MG63 (cell line): ENCODE results near the gene DHRS7B. TPM values are rescaled to one million over a fixed set of nuclear protein-coding genes. Genes with fewer than 3 reads are reported as not detected.
"Not testable (repeated sequence)": the region's sequence is repeated elsewhere in the genome, so short reads cannot be mapped to it uniquely, and the experiment has no call there.

Experiments used
- DNase-seq: peaks from one replicate; pipeline ENCODE4 v3.0.0-alpha.2; 2020
- H3K27me3 ChIP-seq: fragments of 250-450 bp; sonication (Bioruptor Pico); 2 replicates; pipeline ENCODE4 v1.5.1; 2020; ENCODE audit warnings: mild to moderate bottlenecking, moderate library complexity
- H3K36me3 ChIP-seq: fragments of 250-450 bp; sonication (Bioruptor Pico); 2 replicates; pipeline ENCODE4 v1.5.1; 2020; ENCODE audit warnings: mild to moderate bottlenecking, moderate library complexity
- H3K4me3 ChIP-seq: fragments of 250-450 bp; sonication (Bioruptor Pico); 2 replicates; pipeline ENCODE4 v1.5.1; 2020; ENCODE audit warnings: mild to moderate bottlenecking, moderate library complexity
- H3K9me3 ChIP-seq: fragments of 250-450 bp; sonication (Bioruptor Pico); 2 replicates; pipeline ENCODE4 v1.5.1; 2020; ENCODE audit warnings: mild to moderate bottlenecking, moderate library complexity
- total RNA-seq: library from RNA; depleted of rRNA; stranded (reverse); fragments of >200 nt; shearing (Covaris generic); gene quantifications from 2 replicates; pipeline ENCODE4 v1.2.3, GENCODE V29; 2014; ENCODE audit warnings: low replicate concordance

DHRS7B gene
- total RNA-seq, 1 experiment from 2014 or later, result 16.5 TPM

DNA sequence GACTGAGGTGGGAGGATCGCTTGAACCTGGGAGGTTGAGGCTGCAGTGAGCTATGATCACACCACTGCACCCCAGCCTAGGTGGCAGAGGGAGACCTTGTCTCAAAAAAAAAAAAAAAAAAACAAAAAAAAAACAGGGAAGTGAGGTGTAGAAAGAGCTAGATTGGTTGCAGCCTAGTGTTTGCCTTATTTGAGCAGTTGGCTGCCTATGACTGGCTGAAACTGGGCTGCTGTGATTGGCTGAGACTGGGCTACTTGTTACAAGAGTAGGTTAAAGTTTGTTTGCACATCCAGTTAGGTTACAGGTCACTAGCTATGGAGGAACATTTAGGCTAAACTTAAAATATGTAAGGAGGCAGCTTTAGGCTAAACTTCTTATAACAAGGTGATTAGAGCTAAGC lies 5.7 kb downstream of the DHRS7B start:
- no peaks in the 10 kb centered on the region for H3K36me3 ChIP-seq
- H3K27me3 ChIP-seq, result no peaks in the 10 kb centered on the region
- H3K9me3 ChIP-seq, result no peaks in the 10 kb centered on the region
- DNase-seq, result no peak
- H3K4me3 ChIP-seq, result no peak overlapping the region

DNA sequence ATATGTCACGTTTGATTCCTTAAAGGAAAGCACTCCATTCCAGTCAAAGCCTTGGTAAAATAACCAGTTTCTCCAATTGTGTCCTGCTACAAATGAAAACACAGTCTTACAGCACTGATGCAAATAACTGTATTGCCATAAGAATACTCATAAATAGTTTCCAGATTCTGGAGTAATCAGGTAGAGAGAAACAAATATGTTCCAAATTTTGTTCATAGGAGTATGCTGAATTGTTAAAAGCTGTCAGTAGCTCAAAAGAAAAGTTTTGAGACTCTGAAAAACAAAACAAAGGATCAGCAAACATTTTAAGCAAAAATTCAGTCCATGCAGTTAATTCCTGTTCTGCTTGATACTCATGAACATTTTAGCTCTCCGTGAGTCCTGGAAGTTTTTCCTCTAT lies 7.8 kb downstream of the DHRS7B start:
- no peak overlapping the region for H3K4me3 ChIP-seq
- H3K36me3 ChIP-seq, result no peaks in the 10 kb centered on the region
- H3K9me3 ChIP-seq, result 0 out of 2 replicates have a peak, but pooled peaks cover 2% of the 10 kb centered on the region
- no peak for DNase-seq
- no peaks in the 10 kb centered on the region for H3K27me3 ChIP-seq

DNA sequence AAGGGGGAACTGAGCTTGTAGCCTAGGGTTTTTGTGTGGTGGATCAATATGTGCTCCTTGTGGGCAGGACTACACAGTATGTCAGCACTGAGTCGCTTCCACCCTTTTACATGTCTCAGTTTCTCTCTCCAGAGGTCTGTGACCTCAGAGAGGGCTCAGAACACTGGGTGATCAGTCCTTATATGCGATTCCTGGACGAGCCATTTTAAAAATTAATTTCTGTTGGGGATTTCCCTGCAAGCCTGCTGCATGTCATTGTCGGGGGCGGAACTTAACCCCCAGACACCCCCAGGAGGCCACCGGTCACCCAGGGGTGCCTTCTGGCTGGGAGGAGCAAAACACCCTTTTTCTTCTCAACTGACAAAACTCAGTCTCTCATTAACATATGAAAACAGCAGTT lies 14.1 kb downstream of the DHRS7B start:
- H3K36me3 ChIP-seq, result no peaks in the 10 kb centered on the region
- H3K4me3 ChIP-seq, result no peak overlapping the region
- 0 out of 2 replicates have a peak, but pooled peaks cover 2% of the 10 kb centered on the region for H3K9me3 ChIP-seq
- DNase-seq, result no peak
- no peaks in the 10 kb centered on the region for H3K27me3 ChIP-seq

DNA sequence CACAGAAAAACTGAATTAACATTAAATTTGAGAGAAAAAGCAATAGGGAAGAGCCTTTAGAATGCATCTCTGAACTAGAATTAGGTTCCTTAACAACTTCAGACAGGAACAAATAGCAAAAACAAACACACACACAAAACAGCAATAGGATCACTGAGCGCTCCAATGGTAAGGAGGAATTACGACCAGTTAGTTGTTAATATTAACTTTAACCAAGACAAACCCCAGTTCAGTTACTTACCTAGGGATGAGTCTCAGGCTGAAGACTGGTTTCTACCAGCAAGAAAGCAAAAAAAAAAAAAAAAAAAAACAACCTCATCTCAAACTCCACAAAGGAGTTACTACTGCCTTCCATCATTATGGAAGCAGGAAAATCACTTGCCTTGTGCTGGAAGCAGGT lies 14.6 kb downstream of the DHRS7B start:
- Histone ChIP-seq H3K9me3 (0 out of 2 replicates have a peak, but pooled peaks cover 2% of the 10 kb centered on the region), H3K27me3 (no peaks in the 10 kb centered on the region), H3K4me3 (no peak overlapping the region), H3K36me3 (no peaks in the 10 kb centered on the region)
- no peak for DNase-seq

DNA sequence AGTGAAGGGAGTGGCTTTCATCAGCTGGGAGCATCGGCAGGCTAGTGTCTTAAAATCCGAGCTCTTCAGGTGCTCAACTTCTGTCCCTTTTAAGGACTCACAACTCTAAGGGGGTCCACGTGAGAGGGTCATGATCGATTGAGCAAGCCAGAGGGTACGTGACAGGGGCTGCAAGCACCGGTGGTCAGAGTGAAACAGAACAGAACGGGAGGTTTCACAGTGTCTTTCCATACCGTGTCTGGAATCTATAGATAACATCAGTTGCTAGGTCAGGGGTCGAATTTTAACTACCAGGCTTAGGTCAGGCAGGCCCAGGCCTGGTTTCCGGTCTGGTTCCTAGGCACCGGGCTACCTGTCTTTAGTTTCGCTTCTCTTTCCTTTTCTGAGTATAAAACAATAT lies 15.3 kb downstream of the DHRS7B start:
- not testable (repeated sequence) for H3K4me3 ChIP-seq, DNase-seq, H3K36me3 ChIP-seq, H3K27me3 ChIP-seq, H3K9me3 ChIP-seq

DNA sequence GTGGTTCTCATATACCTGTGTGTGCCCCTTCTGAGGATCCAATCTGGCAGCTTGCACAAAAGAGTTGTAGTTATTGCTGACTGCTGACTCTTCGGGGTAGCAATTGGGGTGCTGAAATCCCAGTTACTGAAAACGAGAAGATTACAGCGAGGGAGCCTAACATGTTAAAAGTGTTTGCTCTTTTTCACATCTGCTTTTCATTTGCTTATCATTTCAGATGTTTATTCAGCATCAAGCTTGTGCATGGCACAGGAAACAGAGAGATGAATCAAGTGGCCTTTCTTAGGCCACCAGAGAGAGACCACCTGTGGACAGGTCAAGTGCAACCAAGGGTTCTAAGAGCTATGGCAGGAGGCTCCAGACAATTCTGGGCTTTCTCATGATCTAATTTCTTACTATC lies 16.9 kb downstream of the DHRS7B start:
- DNase-seq, result no peak
- no peaks in the 10 kb centered on the region for H3K36me3 ChIP-seq
- H3K4me3 ChIP-seq, result no peak overlapping the region
- no peaks in the 10 kb centered on the region for H3K27me3 ChIP-seq
- no peaks in the 10 kb centered on the region for H3K9me3 ChIP-seq

DNA sequence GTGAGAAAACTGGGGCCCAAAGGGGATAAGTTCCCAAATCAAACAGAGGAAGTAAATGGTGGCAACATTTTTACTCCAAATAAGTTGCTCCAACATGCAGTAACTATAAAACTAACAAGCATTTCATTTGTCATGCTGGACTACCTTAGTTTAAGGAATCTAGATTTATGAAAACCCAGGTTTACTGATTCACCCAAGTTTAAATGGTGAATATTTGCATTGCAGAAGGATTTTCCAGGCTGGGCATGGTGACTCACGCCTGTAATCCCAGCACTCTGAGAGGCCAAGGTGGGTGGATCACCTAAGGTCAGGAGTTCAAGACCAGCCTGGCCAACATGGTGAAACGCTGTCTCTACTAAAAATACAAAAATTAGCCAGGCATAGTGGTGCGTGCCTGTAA lies 17.5 kb downstream of the DHRS7B start:
- DNase-seq, result not testable (repeated sequence)

DNA sequence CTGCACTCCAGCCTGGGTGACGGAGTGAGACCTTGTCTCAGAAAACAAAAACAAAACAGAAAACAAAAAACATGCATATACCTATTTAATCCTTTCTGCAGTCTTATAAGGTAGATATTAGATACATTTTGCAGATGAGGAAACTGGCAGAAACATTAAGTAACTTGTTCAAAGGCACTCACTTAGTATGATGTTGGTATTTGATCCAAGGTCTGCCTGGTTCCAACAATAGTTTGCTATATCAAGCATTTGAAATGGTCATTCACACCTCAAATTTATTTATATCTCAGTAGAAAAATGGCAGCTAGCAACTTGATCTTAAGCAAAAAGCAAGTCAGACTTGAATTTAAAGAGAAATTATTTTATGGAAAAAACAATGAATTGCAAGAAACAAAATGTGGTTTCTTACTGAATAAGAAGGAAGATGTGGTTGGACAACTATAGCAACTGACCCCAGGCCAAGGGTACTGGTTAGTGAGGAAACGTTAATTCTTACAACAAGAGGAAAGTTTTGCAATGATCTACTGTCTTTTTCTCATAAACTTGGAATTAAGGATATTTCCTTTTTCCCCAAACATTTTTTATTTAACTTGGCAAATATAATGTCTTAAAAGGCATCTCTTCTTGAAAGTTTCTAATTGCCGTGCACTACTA lies 19.7 kb downstream of the DHRS7B start:
- no peaks in the 10 kb centered on the region for H3K36me3 ChIP-seq
- no peak for DNase-seq

More for the DNA sequence above, 17.5 kb downstream of the DHRS7B start:
- H3K4me3 ChIP-seq, H3K27me3 ChIP-seq, H3K36me3 ChIP-seq, H3K9me3 ChIP-seq: not testable (repeated sequence)

DNA sequence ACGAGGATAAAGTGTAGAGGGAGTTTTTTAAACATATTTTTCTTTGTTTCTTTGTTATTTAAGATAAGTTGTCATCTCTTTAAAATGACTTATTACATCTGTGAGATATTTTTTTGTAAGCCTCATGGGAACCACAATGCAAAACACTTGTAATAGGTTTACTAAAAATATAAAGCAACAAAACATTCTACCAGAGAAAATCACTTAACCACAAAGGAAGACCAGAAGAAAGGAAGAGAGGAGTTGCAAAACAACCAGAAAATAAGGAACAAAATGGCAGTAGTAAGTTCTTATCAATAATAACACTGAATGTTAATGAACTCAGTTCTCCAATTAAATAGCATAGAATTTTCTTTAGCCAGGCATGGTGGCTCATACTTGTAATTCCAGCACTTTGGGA lies 22.9 kb downstream of the DHRS7B start:
- Histone ChIP-seq H3K9me3 (no peaks in the 10 kb centered on the region), H3K4me3 (no peak overlapping the region), H3K27me3 (no peaks in the 10 kb centered on the region), H3K36me3 (no peaks in the 10 kb centered on the region)
- no peak for DNase-seq

More for the DNA sequence above, 19.7 kb downstream of the DHRS7B start:
- no peaks in the 10 kb centered on the region for H3K27me3 ChIP-seq
- H3K4me3 ChIP-seq, result no peak overlapping the region
- H3K9me3 ChIP-seq, result no peaks in the 10 kb centered on the region

DNA sequence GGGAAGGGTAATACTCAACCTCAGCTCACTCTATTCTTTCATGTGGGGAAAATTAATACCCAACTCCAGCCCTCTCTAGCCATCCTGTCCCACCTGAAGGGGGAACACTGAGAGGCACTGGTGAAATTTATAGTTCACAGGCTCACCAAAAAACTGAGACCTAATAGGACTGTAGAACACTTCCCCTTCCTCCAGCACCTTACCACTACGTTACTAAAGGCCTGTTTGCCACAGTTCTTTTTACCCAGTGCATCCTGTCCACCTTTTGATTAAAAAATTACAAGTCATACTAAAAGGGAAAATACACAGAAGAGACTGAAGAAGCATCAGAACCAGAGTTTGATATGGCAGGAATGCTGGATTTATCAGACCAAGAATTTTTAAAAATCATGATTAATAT lies 26.0 kb downstream of the DHRS7B start:
- H3K4me3 ChIP-seq, result no peak overlapping the region
- no peaks in the 10 kb centered on the region for H3K9me3 ChIP-seq
- no peak for DNase-seq
- H3K27me3 ChIP-seq, result no peaks in the 10 kb centered on the region
- no peaks in the 10 kb centered on the region for H3K36me3 ChIP-seq

DNA sequence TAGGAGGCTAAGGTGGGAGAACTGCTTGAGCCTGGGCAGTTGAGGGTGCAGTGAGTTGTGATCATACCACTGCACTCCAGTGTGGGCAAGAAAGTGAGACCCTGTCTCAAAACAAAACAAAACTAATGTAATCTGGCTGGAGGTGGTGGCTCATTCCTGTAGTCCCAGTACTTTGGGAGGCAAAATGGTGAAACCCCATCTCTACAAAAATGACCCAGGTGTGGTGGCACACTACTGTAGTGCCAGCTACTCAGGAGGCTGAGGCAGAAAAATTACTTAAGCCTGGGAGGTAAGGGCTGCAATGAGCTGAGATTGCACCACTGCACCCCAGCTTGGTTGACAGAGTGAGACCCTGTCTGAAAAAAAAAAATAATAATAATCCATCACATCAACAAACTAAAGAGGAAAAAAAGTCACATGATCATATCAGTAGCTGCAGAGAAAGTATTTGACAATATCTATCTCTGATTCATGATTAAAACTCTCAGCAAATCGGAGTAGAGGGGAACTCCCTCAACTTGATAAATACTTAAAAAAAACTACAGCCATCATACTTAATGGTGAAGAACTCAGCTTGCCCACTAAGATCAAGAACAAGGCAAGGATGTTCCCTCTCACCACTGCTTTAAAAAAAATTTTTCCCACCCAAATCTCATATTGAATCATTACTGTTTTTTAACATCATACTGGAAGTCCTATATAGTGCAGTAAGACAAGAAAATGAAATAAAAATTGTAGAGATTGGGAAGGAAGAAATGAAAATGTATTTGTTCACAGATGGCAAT lies 31.0 kb downstream of the DHRS7B start:
- Histone ChIP-seq H3K4me3 (no peak overlapping the region), H3K36me3 (no peaks in the 10 kb centered on the region), H3K9me3 (no peaks in the 10 kb centered on the region), H3K27me3 (no peaks in the 10 kb centered on the region)
- no peak for DNase-seq

DNA sequence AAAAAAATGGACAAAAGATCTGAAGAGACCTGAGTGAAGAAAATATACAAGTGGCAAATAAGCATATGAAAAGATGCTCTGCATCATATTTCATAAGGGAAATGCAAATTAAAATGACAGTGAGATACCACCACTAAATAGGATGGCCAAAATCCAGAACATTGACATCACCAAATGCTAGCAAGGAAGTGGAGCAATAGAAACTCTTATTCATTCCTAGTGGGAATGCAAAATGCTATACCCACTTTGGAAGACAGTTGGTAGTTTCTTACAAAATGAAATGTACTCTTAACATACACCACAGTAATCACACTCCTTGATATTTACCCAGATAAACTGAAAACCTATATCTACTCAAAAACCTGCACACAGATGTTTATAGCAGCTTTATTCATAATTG lies 33.6 kb downstream of the DHRS7B start:
- no peaks in the 10 kb centered on the region for H3K9me3 ChIP-seq
- no peaks in the 10 kb centered on the region for H3K36me3 ChIP-seq
- H3K27me3 ChIP-seq, result no peaks in the 10 kb centered on the region
- no peak overlapping the region for H3K4me3 ChIP-seq
- no peak for DNase-seq

DNA sequence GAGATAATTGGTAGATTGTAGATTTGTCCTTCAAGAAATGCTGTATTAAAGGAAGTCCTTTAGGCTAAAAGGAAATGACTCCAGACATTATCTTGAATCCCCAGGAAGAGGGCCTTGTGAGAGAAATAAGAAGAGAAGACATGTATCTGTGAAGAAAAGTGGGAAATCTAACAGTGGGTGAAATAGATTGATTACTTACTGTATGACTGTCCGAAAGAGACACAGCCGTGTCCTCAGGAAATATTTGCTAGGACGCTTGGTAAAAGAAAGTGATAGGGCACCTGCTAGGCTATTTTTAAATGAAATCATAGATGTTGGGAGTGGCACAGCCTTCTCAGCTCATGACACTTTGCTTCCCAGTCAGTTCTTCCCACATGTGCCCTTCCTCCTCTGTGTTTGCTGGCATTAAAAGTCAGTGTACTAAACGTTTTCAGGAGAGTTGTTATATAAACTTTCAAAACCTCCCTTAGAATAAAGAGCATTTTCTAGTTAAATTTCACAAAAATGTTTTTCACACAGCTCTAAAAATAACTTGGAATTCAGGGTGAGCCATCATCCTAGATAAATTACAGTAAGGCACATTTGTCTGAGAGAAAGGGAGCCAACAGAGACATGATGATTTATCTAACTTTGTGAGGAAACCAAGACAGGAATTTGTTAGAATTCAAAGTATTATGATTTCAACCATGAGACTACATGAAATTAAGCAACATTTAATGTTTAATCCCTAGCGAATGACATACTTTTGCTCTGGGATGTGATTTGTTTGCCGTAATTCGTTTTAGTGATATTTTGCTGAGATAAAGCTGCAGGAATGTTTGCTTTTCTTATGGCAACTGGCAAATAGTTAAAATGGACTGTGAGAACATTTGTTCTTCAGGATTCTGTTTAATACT lies 35.0 kb downstream of the DHRS7B start:
- Histone ChIP-seq H3K9me3 (no peaks in the 10 kb centered on the region), H3K4me3 (no peak overlapping the region), H3K36me3 (no peaks in the 10 kb centered on the region), H3K27me3 (no peaks in the 10 kb centered on the region)
- no peak for DNase-seq

DNA sequence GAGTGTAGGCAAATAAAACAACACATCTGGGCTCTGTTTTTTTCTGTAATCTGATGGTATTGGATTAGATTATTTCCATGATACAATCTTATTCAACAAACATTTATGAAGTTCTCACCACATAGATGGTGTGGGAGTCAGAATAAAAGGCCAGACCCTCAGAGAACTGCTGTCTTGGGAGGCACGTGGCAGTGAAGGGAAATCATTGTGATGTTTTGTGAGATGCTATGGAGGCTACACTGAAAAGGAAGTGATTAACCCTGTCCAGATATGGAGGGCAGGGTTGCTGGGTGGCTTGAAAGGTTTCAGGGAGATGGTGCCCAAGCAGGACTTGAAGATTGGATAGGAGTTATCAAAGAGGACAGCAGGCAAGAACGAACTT lies 35.6 kb downstream of the DHRS7B start:
- H3K27me3 ChIP-seq, result no peaks in the 10 kb centered on the region
- H3K4me3 ChIP-seq, result no peak overlapping the region
- DNase-seq, result no peak
- H3K36me3 ChIP-seq, result no peaks in the 10 kb centered on the region
- no peaks in the 10 kb centered on the region for H3K9me3 ChIP-seq

DNA sequence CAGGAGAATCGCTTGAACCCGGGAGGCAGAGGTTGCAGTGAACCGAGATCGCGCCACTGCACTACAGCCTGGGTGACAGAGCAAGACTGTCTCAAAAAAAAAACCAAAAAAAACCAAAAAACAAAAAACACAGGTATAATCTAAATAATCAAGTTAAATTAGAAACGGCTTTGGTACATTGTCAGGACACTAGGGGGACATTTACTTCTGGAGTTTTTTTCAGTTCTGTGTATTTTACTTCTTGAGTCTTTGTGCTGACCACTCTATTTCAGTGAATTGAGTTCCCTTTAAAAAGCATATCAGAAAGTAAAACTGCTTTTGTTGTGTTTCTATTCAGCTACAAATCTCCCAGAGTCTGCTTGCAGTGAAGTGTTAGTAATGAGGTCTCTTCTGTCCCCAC lies 36.3 kb downstream of the DHRS7B start:
- no peaks in the 10 kb centered on the region for H3K27me3 ChIP-seq
- DNase-seq, result no peak
- no peak overlapping the region for H3K4me3 ChIP-seq
- H3K9me3 ChIP-seq, result no peaks in the 10 kb centered on the region
- H3K36me3 ChIP-seq, result no peaks in the 10 kb centered on the region

DNA sequence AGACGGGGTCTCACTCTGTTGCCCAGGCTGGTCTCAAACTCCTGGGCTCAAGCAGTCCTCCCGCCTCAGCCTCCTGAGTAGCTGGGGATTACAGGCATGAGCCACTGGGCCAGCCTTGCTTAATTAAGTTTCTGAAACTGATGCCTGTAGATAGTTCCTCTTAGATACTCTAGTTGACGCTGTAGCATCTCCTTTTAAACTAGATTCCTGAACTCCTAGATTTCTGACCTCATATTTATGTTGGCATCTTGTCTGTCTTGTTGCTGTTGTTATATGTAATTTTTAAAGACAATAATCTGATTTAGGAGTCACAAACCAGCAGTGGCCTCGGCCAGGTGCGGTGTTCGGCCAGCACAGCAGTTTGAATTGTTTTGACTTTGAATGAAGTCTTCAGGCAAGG lies 37.5 kb downstream of the DHRS7B start:
- H3K36me3 ChIP-seq, result no peaks in the 10 kb centered on the region
- H3K4me3 ChIP-seq, result no peak overlapping the region
- no peaks in the 10 kb centered on the region for H3K9me3 ChIP-seq
- no peak for DNase-seq
- H3K27me3 ChIP-seq, result no peaks in the 10 kb centered on the region

DNA sequence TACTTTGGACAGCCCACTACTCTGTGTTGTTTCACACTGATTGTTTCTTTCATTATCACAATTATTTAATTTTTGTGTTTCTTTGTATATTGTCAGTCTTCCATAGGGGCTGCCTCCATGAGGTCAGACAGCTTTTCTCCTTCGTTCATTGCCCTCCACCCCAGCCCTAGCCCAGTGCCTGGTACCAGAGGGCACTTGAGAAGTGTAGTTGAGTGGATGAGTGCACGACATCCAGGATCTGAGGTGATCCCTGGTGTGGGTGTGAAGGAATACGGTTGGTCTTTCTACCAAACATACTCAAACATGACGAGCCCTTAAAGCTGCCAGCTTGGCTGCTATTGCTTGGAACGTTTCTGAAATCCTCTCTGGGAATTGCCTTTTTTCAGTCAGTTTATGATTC lies 37.9 kb downstream of the DHRS7B start:
- no peaks in the 10 kb centered on the region for H3K27me3 ChIP-seq
- no peaks in the 10 kb centered on the region for H3K36me3 ChIP-seq
- H3K4me3 ChIP-seq, result no peak overlapping the region
- no peak for DNase-seq
- H3K9me3 ChIP-seq, result no peaks in the 10 kb centered on the region
